Measurements from ENCODE around the gene CASZ1. TPM values are rescaled to one million over a fixed set of nuclear protein-coding genes. Genes with fewer than 3 reads are reported as not detected.

CASZ1 gene
- total and polyA plus RNA-seq, 2 experiments from 2014 or later, result 3.6 to 6.9 TPM

GRCh38 chr1:10813799-10814198 is 17.4 kb upstream of the CASZ1 start:
- H3K27me3 ChIP-seq, result no peaks in the 10 kb centered on the region
- DNase-seq (ENCODE audit: low spot score), result no peak
- no peaks in the 10 kb centered on the region for H3K9me2 ChIP-seq (replicated peaks; ENCODE audit: insufficient read depth)
- no peak for TF ChIP-seq EZH2phosphoT487 (IDR thresholded peaks at IDR 0.05; ENCODE audit: low read depth, severe bottlenecking, unreplicated experiment)
- no peak for TF ChIP-seq CTCF (IDR thresholded peaks at IDR 0.05; ENCODE audit: poor library complexity)
- TF ChIP-seq EZH2 (IDR thresholded peaks at IDR 0.05; ENCODE audit: borderline replicate concordance), result no peak
- no peaks in the 10 kb centered on the region for H3K36me3 ChIP-seq (replicated peaks; ENCODE audit: insufficient read depth, low read depth)
- no peak overlapping the region for H3K4me3 ChIP-seq
- H3K27ac ChIP-seq, result no peak overlapping the region
- H3K9me3 ChIP-seq (ENCODE audit: low read depth), result no peaks in the 10 kb centered on the region
- peaks cover 9% of the 10 kb centered on the region for H3K4me1 ChIP-seq (ENCODE audit: insufficient read depth)
- H3K4me2 ChIP-seq, result no peak overlapping the region
- WGBS (ENCODE audit: low lambda C conversion rate, missing lambda C conversion rate), result 89% methylated on average over 14 of the region's 14 CpGs
- H3K79me2 ChIP-seq, result no peaks in the 10 kb centered on the region
- no peak overlapping the region for H2AFZ ChIP-seq
- no peaks in the 10 kb centered on the region for H4K20me1 ChIP-seq (ENCODE audit: insufficient read depth, poor library complexity, severe bottlenecking)

- TF ChIP-seq EZH2 (IDR thresholded peaks at IDR 0.05; ENCODE audit: borderline replicate concordance), result no peak
- TF ChIP-seq CTCF (IDR thresholded peaks at IDR 0.05; ENCODE audit: poor library complexity), result no peak
- TF ChIP-seq EZH2phosphoT487 (IDR thresholded peaks at IDR 0.05; ENCODE audit: low read depth, severe bottlenecking, unreplicated experiment), result no peak
- DNase-seq (ENCODE audit: low spot score), result no peak
- Histone ChIP-seq H3K4me3 (no peak overlapping the region), H3K27ac (no peak overlapping the region), H3K4me1 (ENCODE audit: insufficient read depth) (peaks cover 9% of the 10 kb centered on the region), H3K27me3 (peaks cover 3% of the 10 kb centered on the region), H3K9me3 (ENCODE audit: low read depth) (no peaks in the 10 kb centered on the region), H4K20me1 (ENCODE audit: insufficient read depth, poor library complexity, severe bottlenecking) (no peaks in the 10 kb centered on the region), H3K9me2 (replicated peaks; ENCODE audit: insufficient read depth) (no peaks in the 10 kb centered on the region), H3K79me2 (no peaks in the 10 kb centered on the region), H3K4me2 (no peak overlapping the region), H3K36me3 (replicated peaks; ENCODE audit: insufficient read depth, low read depth) (no peaks in the 10 kb centered on the region), H2AFZ (no peak overlapping the region)
- WGBS (ENCODE audit: low lambda C conversion rate, missing lambda C conversion rate), result 89% methylated on average over 11 of the region's 11 CpGs
Observed at GRCh38 chr1:10812387-10812915, 16.0 kb upstream of the CASZ1 start.

- H3K4me3 ChIP-seq, result no peak overlapping the region
- no peak overlapping the region for H3K27ac ChIP-seq
- no peaks in the 10 kb centered on the region for H3K36me3 ChIP-seq (replicated peaks; ENCODE audit: insufficient read depth, low read depth)
- H3K27me3 ChIP-seq, result peaks cover 3% of the 10 kb centered on the region
- H4K20me1 ChIP-seq (ENCODE audit: insufficient read depth, poor library complexity, severe bottlenecking), result no peaks in the 10 kb centered on the region
- no peak overlapping the region for H3K4me2 ChIP-seq
- no peaks in the 10 kb centered on the region for H3K4me1 ChIP-seq (ENCODE audit: insufficient read depth)
- 89% methylated on average over 7 of the region's 7 CpGs for WGBS (ENCODE audit: low lambda C conversion rate, missing lambda C conversion rate)
- no peaks in the 10 kb centered on the region for H3K9me3 ChIP-seq (ENCODE audit: low read depth)
- no peak for DNase-seq (ENCODE audit: low spot score)
- TF ChIP-seq EZH2phosphoT487 (IDR thresholded peaks at IDR 0.05; ENCODE audit: low read depth, severe bottlenecking, unreplicated experiment) (no peak), EZH2 (IDR thresholded peaks at IDR 0.05; ENCODE audit: borderline replicate concordance) (no peak)
- no peak overlapping the region for H2AFZ ChIP-seq
- no peaks in the 10 kb centered on the region for H3K79me2 ChIP-seq
- no peaks in the 10 kb centered on the region for H3K9me2 ChIP-seq (replicated peaks; ENCODE audit: insufficient read depth)
Observed at GRCh38 chr1:10808441-10808840, 12.0 kb upstream of the CASZ1 start.

GRCh38 chr1:10806966-10807365 is 10.5 kb upstream of the CASZ1 start:
- Histone ChIP-seq H3K36me3 (replicated peaks; ENCODE audit: insufficient read depth, low read depth) (no peaks in the 10 kb centered on the region), H3K27me3 (peaks cover 11% of the 10 kb centered on the region), H4K20me1 (ENCODE audit: insufficient read depth, poor library complexity, severe bottlenecking) (no peaks in the 10 kb centered on the region), H3K27ac (no peak overlapping the region), H3K4me1 (ENCODE audit: insufficient read depth) (no peaks in the 10 kb centered on the region), H3K79me2 (no peaks in the 10 kb centered on the region), H3K9me2 (replicated peaks; ENCODE audit: insufficient read depth) (no peaks in the 10 kb centered on the region), H3K4me3 (no peak overlapping the region), H3K4me2 (no peak overlapping the region), H3K9me3 (ENCODE audit: low read depth) (no peaks in the 10 kb centered on the region), H2AFZ (no peak overlapping the region)
- 96% methylated on average over 5 of the region's 5 CpGs for WGBS (ENCODE audit: low lambda C conversion rate, missing lambda C conversion rate)
- TF ChIP-seq CTCF (IDR thresholded peaks at IDR 0.05; ENCODE audit: poor library complexity) (no peak), EZH2phosphoT487 (IDR thresholded peaks at IDR 0.05; ENCODE audit: low read depth, severe bottlenecking, unreplicated experiment) (no peak), EZH2 (IDR thresholded peaks at IDR 0.05; ENCODE audit: borderline replicate concordance) (no peak)
- no peak for DNase-seq (ENCODE audit: low spot score)

Measured in hepatocyte (in vitro differentiated cells).